ENCODE results near the gene EDC3. TPM values are rescaled to one million over a fixed set of nuclear protein-coding genes. Genes with fewer than 3 reads are reported as not detected.
"Not testable (repeated sequence)": the region's sequence is repeated elsewhere in the genome, so short reads cannot be mapped to it uniquely, and the experiment has no call there.

EDC3 gene
- total RNA-seq, 8 experiments from 2014 or later = 8.8 to 47.1 (median 29.1) TPM

GRCh38 chr15:74683758-74684157 lies 12.1 kb downstream of the EDC3 start:
- WGBS, 10 experiments = 100% methylated on average over 1 of the region's 1 CpG; no CpG with 5 or more reads in 7 of the 10 experiments
- ATAC-seq (replicated peaks in 6 of 8) = no peak
- H3K4me1 ChIP-seq (replicated peaks in 1 of 2) = no peaks in the 10 kb centered on the region
- no peak overlapping the region for H3K4me3 ChIP-seq
- in situ Hi-C loops (cut with MboI; ENCODE audit: low pct_unique_long_range_greater_than_20kb in 2 of 9, low sequenced_read_pairs in 9 of 9, unreplicated experiment in 9 of 9) = no loop called here
- no peak overlapping the region for H3K27ac ChIP-seq

- no peak overlapping the region for H3K4me3 ChIP-seq
- in situ Hi-C loops (cut with MboI; ENCODE audit: low pct_unique_long_range_greater_than_20kb in 2 of 9, low sequenced_read_pairs in 9 of 9, unreplicated experiment in 9 of 9) = no loop called here
- H3K4me1 ChIP-seq (replicated peaks in 1 of 2) = no peaks in the 10 kb centered on the region
- WGBS, 10 experiments = 40 to 100% (median 100%) methylated on average over 1 to 3 of the region's 3 CpGs; no CpG with 5 or more reads in 3 of the 10 experiments
- H3K27ac ChIP-seq = no peak overlapping the region
- ATAC-seq (replicated peaks in 6 of 8) = no peak
These were observed 12.9 kb downstream of the EDC3 start for GRCh38 chr15:74682954-74683353.

DNA sequence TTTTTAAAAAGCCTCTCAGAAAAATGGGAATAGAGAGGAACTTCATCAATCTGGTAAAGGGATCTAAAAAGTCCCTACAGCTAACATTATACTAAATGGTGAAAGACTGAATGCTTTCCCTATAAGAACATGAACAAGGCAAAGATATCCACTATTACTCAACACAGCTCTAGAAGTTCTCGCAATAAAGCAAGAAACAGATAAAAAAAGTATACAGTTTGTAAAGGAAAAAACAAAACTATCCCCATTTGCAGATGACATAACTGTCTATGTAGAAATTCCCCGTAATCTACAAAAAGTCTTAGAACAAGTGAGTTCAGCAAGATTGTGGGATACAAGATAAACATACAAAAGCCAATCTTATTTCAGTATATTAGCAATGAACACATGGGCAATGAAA lies 15.4 kb downstream of the EDC3 start:
- ATAC-seq (replicated peaks in 6 of 8) = no peak
- WGBS, 10 experiments = 89 to 100% (median 94%) methylated on average over 1 to 2 of the region's 2 CpGs
- H3K27ac ChIP-seq = no peak overlapping the region
- no peak overlapping the region for H3K4me3 ChIP-seq
- H3K4me1 ChIP-seq (replicated peaks in 1 of 2) = no peaks in the 10 kb centered on the region
- in situ Hi-C loops (cut with MboI; ENCODE audit: low pct_unique_long_range_greater_than_20kb in 2 of 9, low sequenced_read_pairs in 9 of 9, unreplicated experiment in 9 of 9) = no loop called here

DNA sequence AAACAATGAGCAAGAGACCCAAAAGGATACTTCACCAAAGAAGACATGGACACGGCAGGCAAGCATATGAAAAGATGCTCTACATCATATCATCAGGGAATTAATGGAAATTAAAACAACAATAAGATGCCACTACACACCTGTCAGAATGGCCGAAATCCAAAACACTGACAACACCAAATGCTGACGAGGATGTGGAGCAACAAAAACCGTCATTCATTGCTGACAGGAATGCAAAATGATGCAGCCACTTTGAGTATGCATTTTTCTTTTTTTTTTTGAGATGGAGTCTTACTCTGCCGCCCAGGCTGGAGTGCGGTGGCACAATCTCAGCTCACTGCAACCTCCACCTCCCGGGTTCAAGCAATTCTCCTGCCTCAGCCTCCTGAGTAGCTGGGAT lies 19.0 kb downstream of the EDC3 start:
- Histone ChIP-seq H3K4me1 (replicated peaks in 1 of 2) (no peaks in the 10 kb centered on the region), H3K27ac (no peak overlapping the region), H3K4me3 (no peak overlapping the region)
- ATAC-seq (replicated peaks in 6 of 8) = no peak
- 40 to 100% (median 86%) methylated on average over 1 to 7 of the region's 7 CpGs; no CpG with 5 or more reads in 2 of the 10 experiments for WGBS, 10 experiments
- in situ Hi-C loops (cut with MboI; ENCODE audit: low pct_unique_long_range_greater_than_20kb in 2 of 9, low sequenced_read_pairs in 9 of 9, unreplicated experiment in 9 of 9) = no loop called here

DNA sequence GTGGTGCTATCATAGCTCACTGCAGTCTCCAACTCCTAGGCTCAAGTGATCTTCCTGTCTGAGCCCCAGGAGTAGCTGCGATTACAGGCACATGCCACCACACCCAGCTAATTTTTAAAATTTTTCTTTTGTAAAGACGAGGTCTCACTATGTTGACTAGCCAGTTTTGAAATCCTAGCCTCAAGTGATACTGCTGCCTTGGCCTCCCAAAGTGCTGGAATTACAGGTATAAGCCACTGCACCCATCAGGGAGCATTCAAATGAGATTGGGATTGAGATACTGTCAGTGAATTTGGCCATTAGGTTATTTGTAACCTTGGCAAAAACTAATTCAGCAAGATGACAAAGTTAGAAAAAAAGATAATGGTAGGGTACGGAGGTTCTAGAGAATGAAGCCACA lies 21.7 kb downstream of the EDC3 start:
- Histone ChIP-seq H3K4me1 (replicated peaks in 1 of 2) (no peaks in the 10 kb centered on the region), H3K4me3 (no peak overlapping the region), H3K27ac (no peak overlapping the region)
- in situ Hi-C loops (cut with MboI; ENCODE audit: low pct_unique_long_range_greater_than_20kb in 2 of 9, low sequenced_read_pairs in 9 of 9, unreplicated experiment in 9 of 9) = no loop called here
- 83 to 100% (median 96%) methylated on average over 1 to 3 of the region's 3 CpGs for WGBS, 10 experiments
- no peak for ATAC-seq (replicated peaks in 6 of 8)

DNA sequence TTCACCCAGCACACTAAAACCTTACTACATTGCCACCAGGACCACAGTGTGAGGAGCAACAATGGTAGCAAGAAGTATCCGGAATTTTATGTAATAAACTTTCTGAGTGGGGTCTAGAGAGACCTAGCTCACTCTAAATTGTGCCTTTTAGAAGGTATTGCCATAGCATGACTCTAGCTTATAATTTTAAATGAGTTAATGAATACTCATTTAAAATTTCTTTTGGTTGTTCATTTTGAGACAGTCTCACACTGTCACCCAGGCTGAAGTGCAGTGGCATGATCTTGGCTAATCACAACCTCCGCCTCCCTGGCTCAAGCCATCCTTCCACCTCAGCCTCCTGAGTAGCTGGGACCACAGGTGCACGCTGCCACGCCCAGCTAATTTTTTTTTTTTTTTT lies 26.2 kb downstream of the EDC3 start:
- no peak overlapping the region for H3K27ac ChIP-seq
- H3K4me1 ChIP-seq (replicated peaks in 1 of 2) = no peaks in the 10 kb centered on the region
- no peak for ATAC-seq (replicated peaks in 6 of 8)
- WGBS, 10 experiments = 81 to 100% (median 93%) methylated on average over 1 to 3 of the region's 4 CpGs; no CpG with 5 or more reads in 2 of the 10 experiments
- in situ Hi-C loops (cut with MboI; ENCODE audit: low pct_unique_long_range_greater_than_20kb in 2 of 9, low sequenced_read_pairs in 9 of 9, unreplicated experiment in 9 of 9) = no loop called here
- H3K4me3 ChIP-seq = no peak overlapping the region

DNA sequence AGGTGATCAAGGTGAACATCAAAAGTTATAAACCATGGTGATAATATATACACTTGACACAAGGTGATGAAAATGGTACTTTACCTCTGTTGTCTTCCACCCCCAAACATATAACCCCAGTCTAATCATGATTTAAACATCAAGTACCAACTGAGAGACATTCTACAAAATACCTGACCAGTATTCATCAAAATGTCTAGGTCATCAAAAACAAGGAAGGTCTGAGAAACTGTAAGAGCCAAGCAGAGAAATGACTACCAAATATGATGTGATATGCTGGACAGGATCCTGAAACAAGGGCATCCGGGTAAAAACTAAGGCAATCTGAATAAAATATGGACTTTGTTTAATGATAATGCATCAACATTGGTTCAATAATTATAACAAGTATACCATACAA lies 27.8 kb downstream of the EDC3 start:
- in situ Hi-C loops (cut with MboI; ENCODE audit: low pct_unique_long_range_greater_than_20kb in 2 of 9, low sequenced_read_pairs in 9 of 9, unreplicated experiment in 9 of 9) = no loop called here
- H3K4me3 ChIP-seq = no peak overlapping the region
- H3K27ac ChIP-seq = no peak overlapping the region
- WGBS, 10 experiments = 25 to 100% (median 100%) methylated on average over 1 of the region's 1 CpG
- no peak for ATAC-seq (replicated peaks in 6 of 8)
- H3K4me1 ChIP-seq (replicated peaks in 1 of 2) = peaks cover 0 to 3% of the 10 kb centered on the region in 2 donors

DNA sequence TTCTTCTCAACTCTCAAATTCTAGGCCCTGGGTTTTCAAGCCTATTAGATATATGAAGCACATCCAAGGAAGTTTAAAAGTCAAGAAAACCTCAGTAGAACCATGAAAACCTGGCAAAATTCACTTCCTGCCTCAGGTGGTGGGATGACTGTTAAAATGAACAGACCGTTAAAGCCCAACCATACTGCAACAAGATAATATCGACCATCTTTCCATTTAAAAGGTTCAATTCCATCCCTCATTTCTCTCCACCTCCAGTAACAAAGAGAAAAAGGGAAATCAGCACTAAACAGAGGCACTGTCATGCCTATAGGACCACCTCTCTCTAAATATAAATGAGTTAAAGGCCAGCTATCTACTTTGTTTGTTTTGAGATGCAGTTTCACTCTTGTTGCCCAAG lies 31.2 kb downstream of the EDC3 start:
- ATAC-seq (replicated peaks in 6 of 8) = no peak
- Histone ChIP-seq H3K27ac (no peak overlapping the region), H3K4me1 (replicated peaks in 1 of 2) (peaks cover 0 to 3% of the 10 kb centered on the region in 2 donors), H3K4me3 (no peak overlapping the region)
- WGBS, 10 experiments = 76 to 94% (median 80%) methylated on average over 1 to 2 of the region's 2 CpGs; no CpG with 5 or more reads in 2 of the 10 experiments
- in situ Hi-C loops (cut with MboI; ENCODE audit: low pct_unique_long_range_greater_than_20kb in 2 of 9, low sequenced_read_pairs in 9 of 9, unreplicated experiment in 9 of 9) = no loop called here

DNA sequence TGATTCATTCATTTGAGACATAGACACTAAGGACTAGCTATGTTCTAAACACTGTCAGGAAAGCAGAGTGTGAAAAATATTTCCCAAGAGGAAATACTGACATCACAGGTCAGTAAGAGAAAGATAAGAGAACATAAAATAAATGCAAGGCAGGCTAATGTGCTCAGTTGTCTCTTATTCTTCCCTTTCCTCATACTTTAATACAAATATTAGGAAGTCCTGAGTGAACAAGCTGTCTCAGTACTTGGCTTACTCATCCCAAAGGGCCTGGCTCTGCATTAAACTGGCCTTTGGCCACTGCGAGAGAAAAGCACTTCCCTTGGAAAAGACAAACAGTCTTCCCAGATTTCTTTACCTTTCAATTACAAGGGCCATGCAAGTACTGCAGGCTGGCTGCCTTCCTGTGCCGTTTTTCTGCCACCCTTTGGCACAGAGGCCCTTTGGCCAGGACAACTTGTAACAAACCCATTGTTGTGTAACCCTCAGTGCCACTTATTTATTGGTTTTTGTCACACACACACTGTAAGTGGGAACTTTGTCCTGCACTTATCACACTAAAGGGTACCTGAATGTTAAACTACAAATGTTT lies 31.7 kb downstream of the EDC3 start:
- in situ Hi-C loops (cut with MboI; ENCODE audit: low pct_unique_long_range_greater_than_20kb in 2 of 9, low sequenced_read_pairs in 9 of 9, unreplicated experiment in 9 of 9) = no loop called here
- H3K4me3 ChIP-seq = no peak overlapping the region
- no peak overlapping the region for H3K27ac ChIP-seq
- peaks cover 0 to 3% of the 10 kb centered on the region in 2 donors for H3K4me1 ChIP-seq (replicated peaks in 1 of 2)
- 0 to 100% (median 47%) methylated on average over 1 to 2 of the region's 2 CpGs; no CpG with 5 or more reads in 2 of the 10 experiments for WGBS, 10 experiments
- ATAC-seq (replicated peaks in 6 of 8) = peak in 4 of 8 experiments; percentile 16 to 57 (median 40)

DNA sequence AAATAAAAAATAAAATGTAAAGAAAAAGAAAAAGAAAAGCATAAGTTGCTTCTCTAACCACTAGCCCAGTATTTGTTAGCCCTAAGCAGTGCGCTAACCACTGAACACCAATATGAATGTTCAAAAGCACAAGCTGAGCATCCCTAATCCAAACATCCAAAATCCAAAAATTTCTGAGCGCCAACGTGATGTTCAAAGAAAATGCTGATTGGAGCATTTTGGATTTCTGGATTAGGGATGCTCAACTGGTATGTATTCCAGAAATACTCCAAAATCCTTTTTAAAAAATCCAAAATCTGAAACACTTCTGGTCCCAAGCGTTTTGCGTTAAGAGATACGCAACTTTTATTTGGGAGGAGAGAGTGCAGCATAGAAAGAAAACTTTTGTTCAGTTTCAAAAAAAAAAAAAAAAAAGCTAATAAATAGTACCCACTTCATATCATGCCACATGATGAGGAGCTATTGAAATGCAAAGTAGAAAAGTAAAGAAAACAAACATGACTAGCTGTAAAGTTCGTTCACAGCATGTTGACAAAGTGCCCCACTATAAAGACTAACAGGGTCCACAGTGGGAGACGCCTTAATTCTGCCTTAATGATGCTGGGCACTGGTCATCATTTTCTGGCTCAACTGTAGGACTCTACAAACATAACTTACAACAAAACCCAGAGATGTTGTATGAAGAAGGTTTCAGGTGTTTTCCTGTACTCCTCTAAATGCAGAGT lies 32.4 kb downstream of the EDC3 start:
- no peak for ATAC-seq (replicated peaks in 6 of 8)
- in situ Hi-C loops (cut with MboI; ENCODE audit: low pct_unique_long_range_greater_than_20kb in 2 of 9, low sequenced_read_pairs in 9 of 9, unreplicated experiment in 9 of 9) = no loop called here
- Histone ChIP-seq H3K4me1 (replicated peaks in 1 of 2) (peaks cover 0 to 3% of the 10 kb centered on the region in 2 donors), H3K27ac (no peak overlapping the region), H3K4me3 (no peak overlapping the region)
- WGBS, 10 experiments = 79 to 91% (median 84%) methylated on average over 5 to 8 of the region's 8 CpGs

DNA sequence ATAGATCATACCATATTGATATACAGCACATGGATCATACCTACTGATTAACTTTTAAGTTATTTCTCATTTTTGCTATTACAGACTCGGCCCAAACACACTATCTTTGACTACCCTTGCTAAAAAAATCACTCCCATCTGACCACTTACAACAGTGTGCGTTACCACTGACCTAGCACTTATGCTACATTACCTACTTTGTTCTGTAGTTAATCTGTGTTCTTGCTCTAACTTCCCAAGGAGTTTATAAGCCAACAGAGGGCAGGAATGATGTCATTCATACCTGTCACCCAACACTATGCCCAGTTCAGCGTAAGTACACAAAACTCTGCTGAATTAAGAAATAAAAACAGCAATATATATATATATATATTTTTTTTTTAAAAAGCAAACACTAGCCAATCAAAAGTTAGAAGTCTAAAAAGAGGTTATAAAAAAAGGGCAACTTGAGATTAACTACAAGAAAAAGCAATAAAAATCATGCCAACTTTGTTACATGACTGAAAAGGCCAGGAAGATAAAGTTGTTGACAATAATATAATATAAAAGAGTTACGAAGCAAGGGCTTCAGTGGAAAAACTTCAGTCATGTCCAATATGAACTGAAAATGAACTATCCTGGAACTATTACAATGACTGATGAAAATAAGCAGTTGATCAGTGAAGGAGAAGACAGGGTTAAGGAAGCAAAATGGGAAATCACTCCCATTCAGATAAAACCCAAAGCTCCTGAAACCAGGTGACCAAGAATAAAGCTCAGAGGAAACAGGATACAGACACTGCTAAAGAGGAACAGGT lies 33.6 kb downstream of the EDC3 start:
- H3K4me3 ChIP-seq = no peak overlapping the region
- in situ Hi-C loops (cut with MboI; ENCODE audit: low pct_unique_long_range_greater_than_20kb in 2 of 9, low sequenced_read_pairs in 9 of 9, unreplicated experiment in 9 of 9) = no loop called here
- 55 to 92% (median 90%) methylated on average over 2 to 4 of the region's 4 CpGs for WGBS, 10 experiments
- H3K27ac ChIP-seq = no peak overlapping the region
- H3K4me1 ChIP-seq (replicated peaks in 1 of 2) = peaks cover 0 to 3% of the 10 kb centered on the region in 2 donors
- ATAC-seq (replicated peaks in 6 of 8) = peak in 1 of 8 experiments; percentile 17

- WGBS, 10 experiments = 80 to 100% (median 96%) methylated on average over 1 to 7 of the region's 8 CpGs; no CpG with 5 or more reads in 1 of the 10 experiments
- H3K4me1 ChIP-seq (replicated peaks in 1 of 2); ATAC-seq (replicated peaks in 6 of 8); H3K4me3 ChIP-seq; H3K27ac ChIP-seq; in situ Hi-C loops (cut with MboI; ENCODE audit: low pct_unique_long_range_greater_than_20kb in 2 of 9, low sequenced_read_pairs in 9 of 9, unreplicated experiment in 9 of 9): not testable (repeated sequence)
These were observed 34.5 kb downstream of the EDC3 start for GRCh38 chr15:74661280-74661679.

GRCh38 chr15:74657846-74658245 lies 38.0 kb downstream of the EDC3 start:
- Histone ChIP-seq H3K27ac (no peak overlapping the region), H3K4me3 (no peak overlapping the region), H3K4me1 (replicated peaks in 1 of 2) (peaks cover 0 to 5% of the 10 kb centered on the region in 2 donors)
- in situ Hi-C loops (cut with MboI; ENCODE audit: low pct_unique_long_range_greater_than_20kb in 2 of 9, low sequenced_read_pairs in 9 of 9, unreplicated experiment in 9 of 9) = no loop called here
- peak in 3 of 8 experiments; percentile 52 to 63 (median 58) for ATAC-seq (replicated peaks in 6 of 8)
- 65 to 100% (median 82%) methylated on average over 1 to 3 of the region's 3 CpGs; no CpG with 5 or more reads in 3 of the 10 experiments for WGBS, 10 experiments

Data from motor neuron (in vitro differentiated cells).